GM21576 (cell line): ENCODE data around the gene RAPGEF4.

Experiments
- ATAC-seq: cut with Tn5 transposase; IDR thresholded peaks from one replicate; pipeline ENCODE4 v1.9.1; 2021; ENCODE audit warnings: mild to moderate bottlenecking, moderate library complexity; ENCODE audit not compliant: unreplicated experiment

Gene RAPGEF4

GRCh38 chr2:172856606-172857005 lies 121.0 kb downstream of the RAPGEF4 start:
- no peak for ATAC-seq

- ATAC-seq: no peak
Measured at GRCh38 chr2:172858473-172858745, 122.8 kb downstream of the RAPGEF4 start.

GRCh38 chr2:172859581-172860335 lies 124.1 kb downstream of the RAPGEF4 start:
- ATAC-seq: no peak

GRCh38 chr2:172860336-172860707 lies 124.7 kb downstream of the RAPGEF4 start:
- ATAC-seq: no peak

GRCh38 chr2:172861098-172861497 lies 125.5 kb downstream of the RAPGEF4 start:
- ATAC-seq: no peak

GRCh38 chr2:172861656-172862476 lies 126.2 kb downstream of the RAPGEF4 start:
- ATAC-seq: no peak

GRCh38 chr2:172863341-172863740 lies 127.7 kb downstream of the RAPGEF4 start:
- no peak for ATAC-seq

- ATAC-seq: no peak
Measured at GRCh38 chr2:172864182-172864581, 128.5 kb downstream of the RAPGEF4 start.

GRCh38 chr2:172865422-172865821 lies 129.8 kb downstream of the RAPGEF4 start:
- no peak for ATAC-seq

- no peak for ATAC-seq
Measured at GRCh38 chr2:172869861-172870260, 134.2 kb downstream of the RAPGEF4 start.

GRCh38 chr2:172870396-172870795 lies 134.8 kb downstream of the RAPGEF4 start:
- ATAC-seq: no peak

GRCh38 chr2:172877826-172878225 lies 142.2 kb downstream of the RAPGEF4 start:
- no peak for ATAC-seq

- no peak for ATAC-seq
Measured at GRCh38 chr2:172878260-172878659, 142.6 kb downstream of the RAPGEF4 start.

GRCh38 chr2:172884336-172884735 lies 148.7 kb downstream of the RAPGEF4 start:
- ATAC-seq: no peak

GRCh38 chr2:172885996-172886395 lies 150.4 kb downstream of the RAPGEF4 start:
- no peak for ATAC-seq

- ATAC-seq: no peak
Measured at GRCh38 chr2:172887280-172887679, 151.6 kb downstream of the RAPGEF4 start.

GRCh38 chr2:172888714-172889669 lies 153.3 kb downstream of the RAPGEF4 start:
- ATAC-seq: no peak

GRCh38 chr2:172889768-172890430 lies 154.3 kb downstream of the RAPGEF4 start:
- ATAC-seq: no peak

GRCh38 chr2:172893111-172893510 lies 157.5 kb downstream of the RAPGEF4 start:
- ATAC-seq: no peak

- ATAC-seq: no peak
Measured at GRCh38 chr2:172893671-172894070, 158.0 kb downstream of the RAPGEF4 start.
